Stimulated activated CD4-positive, alpha-beta T cell treated with anti-CD3 and anti-CD28 coated beads, Interleukin-1b, Interleukin-23, amount 100 ng/mL, for 48 hours (primary cell): Measurements from ENCODE around the gene PCDHB3.
"Not testable (repeated sequence)": the region's sequence is repeated elsewhere in the genome, so short reads cannot be mapped to it uniquely, and the experiment has no call there.

Experiments used
- DNase-seq: peaks from one replicate; pipeline ENCODE4 v3.0.0-alpha.2; 2020

PCDHB3 gene

DNA sequence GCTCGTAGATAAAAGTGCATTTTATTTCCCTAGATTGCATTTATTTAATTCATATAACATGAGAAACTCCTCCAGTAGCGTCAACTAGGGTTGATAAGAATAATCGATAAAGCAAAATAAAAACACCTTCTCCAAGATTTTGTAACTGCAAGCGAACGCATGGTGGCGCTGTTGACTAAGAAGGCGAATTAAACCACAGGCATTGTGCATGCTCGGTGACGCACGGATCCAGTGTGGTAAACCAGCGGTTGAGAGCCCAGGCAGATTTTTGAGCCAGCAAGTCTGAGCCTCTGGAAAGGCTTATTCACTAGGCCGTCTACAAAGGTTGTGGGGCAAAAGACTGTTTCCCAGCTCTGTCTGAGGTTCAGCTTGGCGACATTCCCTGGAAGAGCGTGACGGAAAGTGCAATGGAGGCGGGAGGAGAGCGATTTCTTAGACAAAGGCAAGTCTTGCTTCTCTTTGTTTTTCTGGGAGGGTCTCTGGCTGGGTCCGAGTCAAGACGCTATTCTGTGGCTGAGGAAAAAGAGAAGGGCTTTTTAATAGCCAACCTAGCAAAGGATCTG, at the start of gene PCDHB3:
Gene PCDHB3 (plus strand): TSS at position 231 of the 563 bp plus-strand sequence. CDS start 177 bp downstream, at position 408.
- peak; percentile 49 for DNase-seq

DNA sequence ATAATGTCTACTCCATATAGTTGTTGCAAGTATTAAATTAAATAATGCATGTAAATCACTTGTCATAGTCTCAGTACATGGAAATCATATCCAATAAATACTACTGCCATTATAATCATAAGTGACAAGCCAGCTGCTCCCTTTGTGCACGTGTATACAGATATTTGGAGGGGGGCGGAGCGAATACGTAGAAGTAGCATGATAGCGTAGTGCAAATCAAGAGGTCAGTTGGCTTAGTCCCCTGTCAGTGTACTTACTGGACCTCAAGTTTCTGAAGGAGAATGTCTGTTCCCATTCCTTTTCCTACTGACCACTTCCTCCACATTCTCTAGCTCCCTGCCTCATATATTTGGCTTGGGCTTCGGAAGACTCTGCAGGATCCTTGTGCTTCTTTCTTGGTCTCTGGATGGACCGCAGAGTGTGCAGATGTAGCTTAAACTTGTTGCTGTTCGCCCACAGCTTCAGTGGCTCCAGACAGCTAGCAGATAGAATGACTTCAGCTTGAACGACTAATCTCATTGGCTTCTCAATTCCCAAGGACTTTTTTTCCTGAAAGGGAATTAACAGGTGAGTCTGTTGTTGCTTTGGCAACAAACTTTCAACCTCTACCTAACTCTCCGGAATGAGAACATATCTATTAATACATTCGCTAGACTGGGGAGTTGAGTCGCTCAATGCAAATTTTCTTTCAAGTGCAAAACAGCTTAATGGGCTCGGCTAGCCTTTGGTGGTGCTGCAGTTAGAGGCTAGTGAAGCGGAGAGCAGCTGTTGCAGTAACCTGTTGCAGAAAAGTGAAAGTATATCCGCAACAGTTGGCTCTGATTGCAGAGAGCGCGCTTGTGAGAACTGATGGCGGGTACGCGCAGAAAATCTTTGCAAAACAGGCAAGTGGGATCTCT, 49.4 kb upstream of the PCDHB3 start, which contains the start of gene PCDHB1:
Gene PCDHB1 (plus strand): TSS at position 753 of the 899 bp plus-strand sequence. CDS start 97 bp downstream, at position 850.
- DNase-seq: no peak

DNA sequence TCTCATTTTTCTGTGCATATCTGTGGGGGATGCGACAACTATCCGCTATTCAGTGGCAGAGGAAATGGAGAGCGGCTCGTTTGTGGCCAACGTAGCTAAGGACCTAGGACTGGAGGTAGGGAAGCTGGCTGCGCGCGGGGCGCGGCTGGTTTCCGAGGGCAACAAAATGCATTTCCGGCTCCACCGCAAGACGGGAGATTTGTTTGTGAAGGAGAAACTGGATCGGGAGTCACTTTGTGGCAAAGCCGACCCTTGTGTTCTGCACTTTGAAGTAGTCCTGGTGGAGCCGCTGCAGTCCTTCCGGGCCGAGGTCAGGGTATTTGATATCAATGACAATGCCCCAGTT, 48.8 kb upstream of the PCDHB3 start:
- DNase-seq: no peak

DNA sequence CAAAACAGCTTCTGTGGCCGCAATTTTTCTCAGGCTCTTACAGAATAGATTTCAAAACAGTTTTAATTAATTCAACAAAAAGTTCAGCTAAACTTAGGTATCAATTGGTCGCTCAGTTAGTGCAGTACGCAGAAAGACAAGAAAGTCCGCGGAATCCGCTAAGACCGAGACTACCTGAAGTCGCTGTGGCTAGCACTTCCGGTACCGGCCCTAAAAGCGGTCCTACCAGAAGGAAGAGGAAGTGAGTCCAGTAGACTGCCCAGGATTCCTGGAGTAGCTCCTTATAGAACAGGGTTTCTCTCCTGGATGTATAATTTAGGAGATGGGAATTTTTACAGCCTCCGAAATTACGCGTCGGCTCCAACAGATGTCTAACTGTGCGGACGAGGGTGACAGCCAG, 22.4 kb upstream of the PCDHB3 start:
- no peak for DNase-seq

DNA sequence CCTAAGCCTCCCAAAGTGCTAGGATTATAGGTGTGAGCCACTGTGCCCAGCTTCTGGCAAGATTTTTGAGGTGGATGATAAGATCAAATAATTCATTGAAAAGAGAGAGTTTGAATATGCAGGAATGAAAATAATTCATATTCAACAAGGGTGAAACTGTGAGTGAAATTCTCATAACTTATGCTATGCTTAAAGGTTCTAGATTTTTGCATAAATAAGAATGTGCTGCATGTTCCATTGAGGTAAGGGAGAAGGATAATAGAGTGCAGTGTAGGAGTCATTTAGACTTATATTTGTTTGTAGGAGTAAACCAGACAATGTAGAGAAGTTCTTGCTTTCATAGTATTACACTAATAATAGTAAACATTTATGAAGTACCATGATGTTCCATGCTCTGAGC, 18.0 kb upstream of the PCDHB3 start:
- no peak for DNase-seq

DNA sequence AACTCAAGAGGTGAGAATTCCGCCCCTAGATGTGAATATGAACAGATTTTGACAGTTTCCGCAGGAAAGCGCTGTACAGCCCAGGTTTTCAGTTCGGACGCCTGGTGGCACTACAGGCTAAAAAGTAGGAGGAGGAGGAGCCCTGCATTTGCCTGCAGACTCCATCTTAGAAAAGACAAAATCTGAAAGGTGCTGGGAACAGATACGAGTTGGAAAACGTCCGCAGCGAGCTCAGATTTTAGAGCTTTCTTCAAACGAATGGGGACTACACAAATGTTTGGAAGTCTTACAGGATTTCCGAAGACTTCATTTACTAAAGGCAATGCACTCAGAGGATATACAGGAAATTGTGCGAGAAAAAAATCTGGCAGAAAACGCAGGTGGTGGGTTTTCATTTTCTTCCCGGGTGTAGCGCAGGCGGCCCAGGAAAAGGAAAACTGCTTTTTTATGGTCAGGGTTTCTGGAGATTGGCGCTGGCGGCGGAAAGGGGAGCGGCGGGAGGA, 15.7 kb upstream of the PCDHB3 start:
- DNase-seq: peak; percentile 38

DNA sequence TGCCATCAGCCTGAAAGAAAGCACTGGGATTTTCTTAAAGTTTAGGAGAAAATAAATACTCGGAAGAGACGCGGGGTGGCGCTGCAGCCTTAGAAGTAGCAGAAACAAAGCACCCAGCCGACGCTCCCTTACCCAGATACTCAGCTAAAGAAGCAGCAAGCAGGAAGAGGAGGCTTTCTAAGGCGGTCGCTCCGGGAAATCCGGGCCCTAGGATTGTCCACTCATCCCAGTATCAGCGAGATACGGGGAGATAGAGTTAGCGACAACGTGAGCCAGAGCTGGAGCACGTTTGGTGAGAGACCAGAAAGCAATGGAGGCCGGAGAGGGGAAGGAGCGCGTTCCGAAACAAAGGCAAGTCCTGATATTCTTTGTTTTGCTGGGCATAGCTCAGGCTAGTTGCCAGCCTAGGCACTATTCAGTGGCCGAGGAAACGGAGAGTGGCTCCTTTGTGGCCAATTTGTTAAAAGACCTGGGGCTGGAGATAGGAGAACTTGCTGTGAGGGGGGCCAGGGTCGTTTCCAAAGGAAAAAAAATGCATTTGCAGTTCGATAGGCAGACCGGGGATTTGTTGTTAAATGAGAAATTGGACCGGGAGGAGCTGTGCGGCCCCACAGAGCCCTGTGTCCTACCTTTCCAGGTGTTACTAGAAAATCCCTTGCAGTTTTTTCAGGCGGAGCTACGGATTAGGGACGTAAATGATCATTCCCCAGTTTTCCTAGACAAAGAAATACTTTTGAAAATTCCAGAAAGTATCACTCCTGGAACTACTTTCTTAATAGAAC, 5.6 kb upstream of the PCDHB3 start, which contains the start of gene PCDHB2:
Gene PCDHB2 (plus strand): TSS at position 135 of the 782 bp plus-strand sequence. CDS start 176 bp downstream, at position 311.
- DNase-seq: no peak

DNA sequence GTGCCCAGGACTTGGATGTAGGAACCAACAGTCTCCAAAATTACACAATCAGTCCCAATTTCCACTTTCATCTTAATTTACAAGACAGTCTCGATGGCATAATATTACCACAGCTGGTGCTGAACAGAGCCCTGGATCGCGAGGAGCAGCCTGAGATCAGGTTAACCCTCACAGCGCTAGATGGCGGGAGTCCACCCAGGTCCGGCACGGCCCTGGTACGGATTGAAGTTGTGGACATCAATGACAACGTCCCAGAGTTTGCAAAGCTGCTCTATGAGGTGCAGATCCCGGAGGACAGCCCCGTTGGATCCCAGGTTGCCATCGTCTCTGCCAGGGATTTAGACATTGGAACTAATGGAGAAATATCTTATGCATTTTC, 5.0 kb upstream of the PCDHB3 start:
- DNase-seq: no peak

DNA sequence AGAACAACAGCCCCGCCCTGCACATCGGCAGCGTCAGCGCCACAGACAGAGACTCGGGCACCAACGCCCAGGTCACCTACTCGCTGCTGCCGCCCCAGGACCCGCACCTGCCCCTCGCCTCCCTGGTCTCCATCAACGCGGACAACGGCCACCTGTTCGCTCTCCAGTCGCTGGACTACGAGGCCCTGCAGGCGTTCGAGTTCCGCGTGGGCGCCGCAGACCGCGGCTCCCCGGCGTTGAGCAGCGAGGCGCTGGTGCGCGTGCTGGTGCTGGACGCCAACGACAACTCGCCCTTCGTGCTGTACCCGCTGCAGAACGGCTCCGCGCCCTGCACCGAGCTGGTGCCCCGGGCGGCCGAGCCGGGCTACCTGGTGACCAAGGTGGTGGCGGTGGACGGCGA, 4.1 kb upstream of the PCDHB3 start:
- not testable (repeated sequence) for DNase-seq

DNA sequence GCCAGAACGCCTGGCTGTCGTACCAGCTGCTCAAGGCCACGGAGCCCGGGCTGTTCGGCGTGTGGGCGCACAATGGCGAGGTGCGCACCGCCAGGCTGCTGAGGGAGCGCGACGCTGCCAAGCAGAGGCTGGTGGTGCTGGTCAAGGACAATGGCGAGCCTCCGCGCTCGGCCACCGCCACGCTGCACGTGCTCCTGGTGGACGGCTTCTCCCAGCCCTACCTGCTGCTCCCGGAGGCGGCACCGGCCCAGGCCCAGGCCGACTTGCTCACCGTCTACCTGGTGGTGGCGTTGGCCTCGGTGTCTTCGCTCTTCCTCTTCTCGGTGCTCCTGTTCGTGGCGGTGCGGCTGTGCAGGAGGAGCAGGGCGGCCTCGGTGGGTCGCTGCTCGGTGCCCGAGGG, 3.7 kb upstream of the PCDHB3 start:
- DNase-seq: not testable (repeated sequence)

DNA sequence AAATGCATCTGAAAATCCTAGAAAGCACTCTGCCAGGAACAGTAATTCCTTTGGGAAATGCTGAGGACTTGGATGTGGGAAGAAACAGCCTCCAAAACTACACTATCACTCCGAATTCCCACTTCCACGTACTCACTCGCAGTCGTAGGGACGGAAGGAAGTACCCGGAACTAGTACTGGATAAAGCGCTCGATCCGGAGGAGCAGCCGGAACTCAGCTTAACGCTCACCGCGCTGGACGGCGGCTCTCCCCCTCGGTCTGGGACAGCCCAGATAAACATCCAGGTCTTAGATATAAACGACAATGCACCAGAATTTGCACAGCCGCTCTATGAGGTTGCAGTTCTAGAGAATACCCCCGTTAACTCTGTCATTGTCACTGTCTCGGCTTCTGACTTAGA, 786 bp downstream of the PCDHB3 start:
- DNase-seq: no peak

DNA sequence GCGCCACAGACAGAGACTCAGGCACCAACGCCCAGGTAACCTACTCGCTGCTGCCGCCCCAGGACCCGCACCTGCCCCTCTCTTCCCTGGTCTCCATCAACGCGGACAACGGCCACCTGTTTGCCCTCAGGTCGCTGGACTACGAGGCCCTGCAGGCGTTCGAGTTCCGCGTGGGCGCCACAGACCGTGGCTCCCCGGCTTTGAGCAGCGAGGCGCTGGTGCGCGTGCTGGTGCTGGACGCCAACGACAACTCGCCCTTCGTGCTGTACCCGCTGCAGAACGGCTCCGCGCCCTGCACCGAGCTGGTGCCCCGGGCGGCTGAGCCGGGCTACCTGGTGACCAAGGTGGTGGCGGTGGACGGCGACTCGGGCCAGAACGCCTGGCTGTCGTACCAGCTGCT, 1.8 kb downstream of the PCDHB3 start:
- DNase-seq: not testable (repeated sequence)

DNA sequence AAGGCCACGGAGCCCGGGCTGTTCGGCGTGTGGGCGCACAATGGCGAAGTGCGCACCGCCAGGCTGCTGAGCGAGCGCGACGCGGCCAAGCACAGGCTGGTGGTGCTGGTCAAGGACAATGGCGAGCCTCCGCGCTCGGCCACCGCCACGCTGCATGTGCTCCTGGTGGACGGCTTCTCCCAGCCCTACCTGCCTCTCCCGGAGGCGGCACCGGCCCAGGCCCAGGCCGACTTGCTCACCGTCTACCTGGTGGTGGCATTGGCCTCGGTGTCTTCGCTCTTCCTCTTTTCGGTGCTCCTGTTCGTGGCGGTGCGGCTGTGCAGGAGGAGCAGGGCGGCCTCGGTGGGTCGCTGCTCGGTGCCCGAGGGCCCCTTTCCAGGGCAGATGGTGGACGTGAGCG, 2.2 kb downstream of the PCDHB3 start:
- not testable (repeated sequence) for DNase-seq

DNA sequence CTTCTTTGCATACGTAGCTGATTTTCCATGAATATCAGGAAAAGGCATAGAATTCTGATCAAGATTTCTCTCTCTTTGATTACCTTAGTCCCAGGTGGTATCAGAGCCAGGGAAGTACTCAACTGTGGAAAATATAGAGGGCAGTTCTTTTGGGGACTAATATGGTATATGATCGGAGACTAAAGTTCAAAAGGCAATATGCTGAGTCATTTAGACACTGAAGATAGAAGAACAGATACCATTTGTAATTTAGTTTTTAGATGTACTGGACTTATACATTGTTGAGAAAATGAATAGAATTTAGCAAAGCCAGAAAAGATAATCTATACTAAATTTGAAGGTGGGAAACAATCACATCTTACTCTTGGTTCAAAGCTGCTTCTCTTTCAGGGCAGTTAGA, 5.1 kb downstream of the PCDHB3 start:
- no peak for DNase-seq

DNA sequence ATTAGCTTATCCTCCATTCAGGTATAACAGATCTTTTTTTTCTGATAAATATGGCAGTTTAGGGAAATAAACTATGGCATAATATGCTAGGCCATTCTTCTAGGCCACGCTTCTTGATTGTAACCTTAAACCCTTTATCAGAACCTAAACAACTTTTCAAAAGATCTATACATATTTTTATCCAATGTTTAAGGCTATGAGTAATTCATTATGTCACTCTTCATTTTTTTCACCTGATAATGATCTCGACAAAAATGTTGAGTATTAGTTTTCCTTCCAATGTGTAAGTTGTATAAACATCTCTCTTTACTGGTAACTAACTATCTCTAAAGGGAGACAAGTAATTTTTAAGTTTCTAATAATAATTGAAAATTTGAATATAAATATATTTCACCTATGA, 19.0 kb downstream of the PCDHB3 start:
- DNase-seq: no peak

DNA sequence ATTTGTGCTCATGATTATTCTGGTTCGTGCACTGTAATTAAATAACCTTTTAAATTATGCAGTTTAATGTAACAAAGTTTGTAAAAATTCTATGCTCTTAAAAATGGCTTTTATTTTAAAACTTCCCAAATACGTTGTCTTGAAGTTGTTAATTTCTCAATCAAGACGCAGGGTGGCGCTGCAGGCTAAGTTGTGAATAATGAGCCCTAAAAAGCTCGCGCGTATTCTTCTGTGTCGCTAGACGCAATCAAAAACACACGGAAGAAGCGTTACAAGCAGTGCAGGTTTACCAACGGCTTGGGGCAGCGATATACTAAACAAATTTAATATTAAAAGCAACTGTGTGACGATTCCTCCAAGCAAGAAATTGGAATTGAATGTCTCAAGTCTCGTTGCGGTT, 21.3 kb downstream of the PCDHB3 start, which contains the start of gene PCDHB4:
Gene PCDHB4 (plus strand): TSS at position 256 of the 400 bp plus-strand sequence. CDS start 181 bp downstream, outside the sequence.
- DNase-seq: peak; percentile 3

DNA sequence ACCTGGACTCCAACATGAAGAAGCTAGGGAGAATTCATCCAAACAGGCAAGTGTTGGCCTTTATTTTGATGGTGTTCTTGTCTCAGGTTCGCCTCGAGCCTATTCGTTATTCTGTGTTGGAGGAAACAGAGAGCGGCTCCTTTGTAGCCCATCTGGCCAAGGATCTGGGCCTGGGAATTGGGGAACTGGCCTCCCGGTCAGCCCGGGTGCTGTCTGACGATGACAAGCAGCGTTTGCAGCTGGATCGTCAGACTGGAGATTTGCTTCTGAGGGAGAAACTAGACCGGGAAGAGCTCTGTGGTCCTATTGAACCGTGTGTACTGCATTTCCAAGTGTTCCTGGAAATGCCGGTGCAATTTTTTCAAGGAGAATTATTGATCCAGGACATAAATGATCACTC, 21.7 kb downstream of the PCDHB3 start:
- DNase-seq: no peak

DNA sequence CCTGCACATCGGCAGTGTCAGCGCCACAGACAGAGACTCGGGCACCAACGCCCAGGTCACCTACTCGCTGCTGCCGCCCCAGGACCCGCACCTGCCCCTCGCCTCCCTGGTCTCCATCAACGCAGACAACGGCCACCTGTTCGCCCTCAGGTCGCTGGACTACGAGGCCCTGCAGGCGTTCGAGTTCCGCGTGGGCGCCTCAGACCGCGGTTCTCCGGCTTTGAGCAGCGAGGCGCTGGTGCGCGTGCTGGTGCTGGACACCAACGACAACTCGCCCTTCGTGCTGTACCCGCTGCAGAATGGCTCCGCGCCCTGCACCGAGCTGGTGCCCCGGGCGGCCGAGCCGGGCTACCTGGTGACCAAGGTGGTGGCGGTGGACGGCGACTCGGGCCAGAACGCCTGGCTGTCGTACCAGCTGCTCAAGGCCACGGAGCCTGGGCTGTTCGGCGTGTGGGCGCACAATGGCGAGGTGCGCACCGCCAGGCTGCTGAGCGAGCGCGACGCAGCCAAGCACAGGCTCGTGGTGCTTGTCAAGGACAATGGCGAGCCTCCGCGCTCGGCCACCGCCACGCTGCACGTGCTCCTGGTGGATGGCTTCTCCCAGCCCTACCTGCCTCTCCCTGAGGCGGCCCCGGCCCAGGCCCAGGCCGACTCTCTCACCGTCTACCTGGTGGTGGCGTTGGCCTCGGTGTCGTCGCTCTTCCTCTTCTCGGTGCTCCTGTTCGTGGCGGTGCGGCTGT, 23.3 kb downstream of the PCDHB3 start:
- DNase-seq: not testable (repeated sequence)

DNA sequence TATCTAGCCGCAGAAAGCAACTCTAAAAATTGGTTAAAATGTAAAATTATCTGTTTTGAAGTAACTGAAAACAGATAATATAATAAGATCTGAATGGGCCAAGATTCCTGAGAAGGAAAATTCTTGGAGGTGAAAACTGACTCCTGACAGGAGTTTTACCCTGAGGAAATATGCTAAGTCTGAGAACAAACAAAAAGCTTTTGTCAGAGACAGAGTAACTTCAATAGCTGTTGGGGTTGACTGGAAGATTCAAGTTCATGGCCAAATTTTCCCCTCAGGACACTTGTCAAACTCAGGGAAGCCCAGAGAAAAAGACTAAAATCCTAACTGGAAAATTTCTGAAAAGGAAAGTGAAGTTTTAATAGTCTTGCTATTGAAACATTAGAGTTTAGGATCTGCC, 27.0 kb downstream of the PCDHB3 start:
- no peak for DNase-seq

DNA sequence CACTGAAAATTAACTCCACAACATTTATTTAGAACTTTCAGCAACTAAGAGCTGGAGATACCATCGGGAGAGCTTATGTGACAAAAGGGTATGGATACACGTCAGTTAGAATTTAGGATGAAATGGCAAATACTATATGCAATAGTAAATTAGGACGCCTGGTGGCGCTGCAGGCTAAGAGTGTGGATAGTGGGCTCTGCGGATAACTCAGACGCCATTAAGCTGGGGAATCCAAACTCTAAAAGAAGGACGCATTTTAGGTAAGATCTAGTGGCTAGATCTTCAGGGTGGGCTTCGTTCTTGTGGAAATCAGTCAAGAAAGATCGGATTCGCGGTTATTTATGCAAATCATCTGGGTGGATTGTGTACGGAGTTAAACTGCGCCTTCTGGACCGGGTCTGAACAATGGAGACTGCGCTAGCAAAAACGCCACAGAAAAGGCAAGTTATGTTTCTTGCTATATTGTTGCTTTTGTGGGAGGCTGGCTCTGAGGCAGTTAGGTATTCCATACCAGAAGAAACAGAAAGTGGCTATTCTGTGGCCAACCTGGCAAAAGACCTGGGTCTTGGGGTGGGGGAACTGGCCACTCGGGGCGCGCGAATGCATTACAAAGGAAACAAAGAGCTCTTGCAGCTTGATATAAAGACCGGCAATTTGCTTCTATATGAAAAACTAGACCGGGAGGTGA, 34.9 kb downstream of the PCDHB3 start, which contains the start of gene PCDHB5:
Gene PCDHB5 (plus strand): TSS at position 177 of the 688 bp plus-strand sequence. CDS start 229 bp downstream, at position 406.
- DNase-seq: no peak

DNA sequence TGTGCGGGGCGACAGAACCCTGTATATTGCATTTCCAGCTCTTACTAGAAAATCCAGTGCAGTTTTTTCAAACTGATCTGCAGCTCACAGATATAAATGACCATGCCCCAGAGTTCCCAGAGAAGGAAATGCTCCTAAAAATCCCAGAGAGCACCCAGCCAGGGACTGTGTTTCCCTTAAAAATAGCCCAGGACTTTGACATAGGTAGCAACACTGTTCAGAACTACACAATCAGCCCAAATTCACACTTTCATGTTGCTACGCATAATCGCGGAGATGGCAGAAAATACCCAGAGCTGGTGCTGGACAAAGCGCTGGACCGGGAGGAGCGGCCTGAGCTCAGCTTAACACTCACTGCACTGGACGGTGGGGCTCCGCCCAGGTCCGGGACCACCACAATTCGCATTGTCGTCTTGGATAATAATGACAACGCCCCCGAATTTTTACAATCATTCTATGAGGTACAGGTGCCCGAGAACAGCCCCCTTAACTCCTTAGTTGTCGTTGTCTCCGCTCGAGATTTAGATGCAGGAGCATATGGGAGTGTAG, 35.5 kb downstream of the PCDHB3 start:
- no peak for DNase-seq
